Progenitor cell of endocrine pancreas (in vitro differentiated cells): Measurements from ENCODE around the gene TOP3A. TPM values are rescaled to one million over a fixed set of nuclear protein-coding genes. Genes with fewer than 3 reads are reported as not detected.
A peak's percentile ranks its signal among the peaks of the same experiment; 100 is the strongest.

Experiments
- DNase-seq: peaks from one replicate; pipeline ENCODE4 v3.0.0; 2021; ENCODE audit warnings: low spot score; ENCODE audit not compliant: unreplicated experiment
- H3K27ac Mint-ChIP-seq: 2 replicates; pipeline ENCODE4 v1.8.0; 2021; ENCODE audit warnings: mild to moderate bottlenecking, moderate library complexity, mixed read lengths
- H3K27me3 Mint-ChIP-seq: 2 replicates; pipeline ENCODE4 v1.8.0; 2021; ENCODE audit warnings: mixed read lengths
- H3K36me3 Mint-ChIP-seq: 2 replicates; pipeline ENCODE4 v1.8.0; 2022; ENCODE audit warnings: mixed read lengths; ENCODE audit not compliant: insufficient read depth
- H3K4me1 Mint-ChIP-seq: 2 replicates; pipeline ENCODE4 v1.8.0; 2021; ENCODE audit warnings: low read depth, mixed read lengths
- H3K4me3 Mint-ChIP-seq: 2 replicates; pipeline ENCODE4 v1.8.0; 2021; ENCODE audit warnings: low read depth, mild to moderate bottlenecking, moderate library complexity, mixed read lengths
- H3K9me3 Mint-ChIP-seq: 2 replicates; pipeline ENCODE4 v1.8.0; 2021; ENCODE audit warnings: low read depth, mixed read lengths
- CTCF ChIP-seq: fragments of 200-600 bp; sonication (generic); IDR thresholded peaks from one replicate; pipeline ENCODE4 v1.5.0; 2021; ENCODE audit warnings: antibody characterized with exemption, mild to moderate bottlenecking; ENCODE audit not compliant: unreplicated experiment
- total RNA-seq: library from RNA; stranded (reverse); gene quantifications from 2 replicates; pipeline ENCODE4 v1.2.1, GENCODE V29; 2021

TOP3A gene
- total RNA-seq, 1 donor from 2014 or later = 60.4 TPM

GRCh38 chr17:18233803-18234518 lies 80.8 kb downstream of the TOP3A start:
- Mint-ChIP-seq H3K36me3 (peaks cover 4% of the 10 kb centered on the region), H3K27me3 (no peaks in the 10 kb centered on the region), H3K9me3 (no peaks in the 10 kb centered on the region), H3K4me1 (peaks cover 5% of the 10 kb centered on the region), H3K27ac (no peak overlapping the region), H3K4me3 (no peak overlapping the region)
- no peak for TF ChIP-seq CTCF
- DNase-seq = no peak

GRCh38 chr17:18231164-18231563 lies 83.6 kb downstream of the TOP3A start:
- Mint-ChIP-seq H3K4me3 (no peak overlapping the region), H3K27ac (peak overlapping the region; percentile 84), H3K9me3 (no peaks in the 10 kb centered on the region), H3K27me3 (no peaks in the 10 kb centered on the region), H3K36me3 (peaks cover 1% of the 10 kb centered on the region), H3K4me1 (peaks cover 27% of the 10 kb centered on the region)
- no peak for TF ChIP-seq CTCF
- no peak for DNase-seq

- peaks cover 30% of the 10 kb centered on the region for H3K4me1 Mint-ChIP-seq
Observed at GRCh38 chr17:18230288-18231141, 84.3 kb downstream of the TOP3A start.

GRCh38 chr17:18229771-18230170 lies 85.0 kb downstream of the TOP3A start:
- Mint-ChIP-seq H3K27ac (no peak overlapping the region), H3K4me3 (no peak overlapping the region), H3K4me1 (peaks cover 33% of the 10 kb centered on the region), H3K27me3 (no peaks in the 10 kb centered on the region), H3K9me3 (no peaks in the 10 kb centered on the region), H3K36me3 (no peaks in the 10 kb centered on the region)
- TF ChIP-seq CTCF = no peak
- DNase-seq = no peak

More at GRCh38 chr17:18230288-18231141, 84.3 kb downstream of the TOP3A start:
- Mint-ChIP-seq H3K27me3 (no peaks in the 10 kb centered on the region), H3K27ac (no peak overlapping the region), H3K36me3 (no peaks in the 10 kb centered on the region), H3K9me3 (no peaks in the 10 kb centered on the region), H3K4me3 (no peak overlapping the region)
- DNase-seq = no peak
- no peak for TF ChIP-seq CTCF

GRCh38 chr17:18229254-18229653 lies 85.5 kb downstream of the TOP3A start:
- Mint-ChIP-seq H3K36me3 (no peaks in the 10 kb centered on the region), H3K4me1 (peaks cover 33% of the 10 kb centered on the region), H3K27ac (no peak overlapping the region), H3K27me3 (no peaks in the 10 kb centered on the region), H3K4me3 (no peak overlapping the region), H3K9me3 (no peaks in the 10 kb centered on the region)
- no peak for TF ChIP-seq CTCF
- DNase-seq = no peak
